Smooth muscle cell (in vitro differentiated cells): Measurements from ENCODE around the gene HAP1. TPM values are rescaled to one million over a fixed set of nuclear protein-coding genes. Genes with fewer than 3 reads are reported as not detected.

Experiments used
- DNase-seq: peaks from one replicate; lab custom pipeline; 2025; ENCODE audit not compliant: unreplicated experiment; lab: John Stamatoyannopoulos, UW
- H2AFZ ChIP-seq: fragments of 200-600 bp; sonication (generic); 2 replicates; pipeline ENCODE4 v1.6.0; 2016; ENCODE audit warnings: antibody characterized with exemption, low read depth, mild to moderate bottlenecking
- H3F3A ChIP-seq: fragments of 200-600 bp; sonication (generic); 2 replicates; pipeline ENCODE4 v1.6.0; 2017; ENCODE audit warnings: antibody characterized with exemption, low read depth
- H3K27ac ChIP-seq: fragments of 200-600 bp; sonication (generic); 2 replicates; pipeline ENCODE4 v1.5.1; 2016; ENCODE audit warnings: low read depth, mild to moderate bottlenecking
- H3K27me3 ChIP-seq: fragments of 200-600 bp; sonication (generic); 2 replicates; pipeline ENCODE4 v1.6.1; 2016; ENCODE audit warnings: low read depth, mild to moderate bottlenecking
- H3K36me3 ChIP-seq: fragments of 200-600 bp; sonication (generic); 2 replicates; pipeline ENCODE4 v1.5.1; 2016; ENCODE audit warnings: low read depth
- H3K4me1 ChIP-seq: fragments of 200-600 bp; sonication (generic); 2 replicates; pipeline ENCODE4 v1.5.1; 2016; ENCODE audit warnings: low read depth
- H3K4me2 ChIP-seq: fragments of 200-600 bp; sonication (generic); 2 replicates; pipeline ENCODE4 v1.6.0; 2016; ENCODE audit warnings: mild to moderate bottlenecking
- H3K4me3 ChIP-seq: fragments of 200-600 bp; sonication (generic); 2 replicates; pipeline ENCODE4 v1.5.1; 2016; ENCODE audit warnings: mild to moderate bottlenecking
- H3K79me2 ChIP-seq: fragments of 200-600 bp; sonication (generic); 2 replicates; pipeline ENCODE4 v1.6.0; 2016; ENCODE audit warnings: low read depth, mild to moderate bottlenecking
- H3K9ac ChIP-seq: fragments of 200-600 bp; sonication (generic); 2 replicates; pipeline ENCODE4 v1.6.0; 2016; ENCODE audit warnings: low read depth
- H3K9me3 ChIP-seq: fragments of 200-600 bp; sonication (generic); replicated peaks from 2 replicates; pipeline ENCODE4 v1.5.1; 2016; ENCODE audit warnings: low read depth
- H4K20me1 ChIP-seq: fragments of 200-600 bp; sonication (generic); 2 replicates; pipeline ENCODE4 v1.6.0; 2016; ENCODE audit warnings: low read depth
- CTCF ChIP-seq: fragments of 200-600 bp; sonication (generic); IDR thresholded peaks from 2 replicates; pipeline ENCODE4 v1.5.1; 2017; ENCODE audit warnings: borderline replicate concordance, mild to moderate bottlenecking, antibody characterized with exemption; ENCODE audit not compliant: insufficient read depth, poor library complexity, severe bottlenecking
- WGBS: methylation state at CpG from one replicate; pipeline ENCODE4 v1.1.7; 2016; ENCODE audit warnings: low lambda C conversion rate; 5-methylcytosine and 5-hydroxymethylcytosine counted together
- polyA plus RNA-seq: library from polyadenylated mRNA; unstranded; fragments of >200 nt; fragmentation: Nextera tagmentation; extraction: Ambion mirVana; gene quantifications from 2 replicates; pipeline ENCODE4 v1.2.1, GENCODE V29; 2016
- total RNA-seq: library from RNA; depleted of rRNA; stranded (reverse); fragments of >200 nt; gene quantifications from 2 replicates; pipeline ENCODE4 v1.2.3, GENCODE V29; 2014

The HAP1 gene
- total and polyA plus RNA-seq, 2 experiments from 2014 or later, result 0.36 to 0.73 TPM

DNA sequence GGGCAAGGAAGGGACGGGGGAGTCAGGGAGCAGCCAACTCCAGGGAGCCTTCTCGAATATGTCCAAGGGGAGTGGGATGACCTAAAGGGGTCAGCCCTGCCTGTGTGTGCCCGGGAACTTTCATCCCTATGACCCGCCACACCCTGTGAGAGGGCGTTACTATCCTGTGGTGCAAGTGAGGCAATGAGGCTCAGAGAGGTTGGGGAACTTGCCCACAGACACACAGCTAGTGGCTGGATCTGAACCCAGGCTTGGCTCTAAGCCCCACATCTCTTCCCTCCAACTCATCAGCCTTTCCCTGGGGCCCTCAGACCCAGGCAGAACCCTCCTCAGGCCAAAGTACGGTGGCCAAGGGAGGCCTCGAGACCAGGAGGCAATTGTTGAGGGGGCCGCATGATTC lies 28.9 kb upstream of the HAP1 start:
- no peak overlapping the region for H3K4me3 ChIP-seq
- no peak for TF ChIP-seq CTCF
- H3K9ac ChIP-seq, result no peak overlapping the region
- H3K4me2 ChIP-seq, result no peak overlapping the region
- H3K27ac ChIP-seq, result no peak overlapping the region
- no peaks in the 10 kb centered on the region for H3F3A ChIP-seq
- H3K4me1 ChIP-seq, result no peaks in the 10 kb centered on the region
- 98% methylated on average over 8 of the region's 8 CpGs for WGBS
- DNase-seq, result no peak
- H3K27me3 ChIP-seq, result no peaks in the 10 kb centered on the region
- H3K79me2 ChIP-seq, result no peaks in the 10 kb centered on the region
- H3K36me3 ChIP-seq, result peaks cover 17% of the 10 kb centered on the region
- H3K9me3 ChIP-seq, result no peaks in the 10 kb centered on the region
- no peak overlapping the region for H2AFZ ChIP-seq
- H4K20me1 ChIP-seq, result peaks cover 91% of the 10 kb centered on the region

DNA sequence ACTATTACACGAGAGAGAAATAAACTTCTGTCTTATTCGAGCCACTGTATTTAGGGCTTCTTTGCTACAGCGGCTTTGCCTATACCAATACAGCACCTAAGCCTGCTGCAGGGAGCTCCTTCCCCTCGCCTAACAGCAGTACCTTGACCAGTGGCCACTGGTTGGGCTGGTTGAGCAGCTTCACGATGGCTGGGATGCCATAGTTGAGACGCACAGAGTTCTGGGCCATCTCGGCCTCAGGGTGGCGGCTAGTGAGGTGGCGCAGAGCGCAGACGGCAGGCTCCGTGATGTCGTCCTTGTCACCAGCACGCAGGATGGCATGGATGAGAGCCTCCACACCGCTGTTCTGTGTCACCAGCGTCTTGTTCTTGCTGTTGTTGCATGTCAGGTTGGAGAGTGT lies 28.4 kb upstream of the HAP1 start:
- Histone ChIP-seq H4K20me1 (peaks cover 91% of the 10 kb centered on the region), H3K27ac (no peak overlapping the region), H3K4me1 (no peaks in the 10 kb centered on the region), H3F3A (no peaks in the 10 kb centered on the region), H3K4me2 (no peak overlapping the region), H3K9me3 (no peaks in the 10 kb centered on the region), H2AFZ (no peak overlapping the region), H3K9ac (no peak overlapping the region), H3K79me2 (no peaks in the 10 kb centered on the region), H3K36me3 (peaks cover 18% of the 10 kb centered on the region), H3K4me3 (no peak overlapping the region), H3K27me3 (no peaks in the 10 kb centered on the region)
- WGBS, result 94% methylated on average over 16 of the region's 16 CpGs
- TF ChIP-seq CTCF, result no peak
- DNase-seq, result no peak

DNA sequence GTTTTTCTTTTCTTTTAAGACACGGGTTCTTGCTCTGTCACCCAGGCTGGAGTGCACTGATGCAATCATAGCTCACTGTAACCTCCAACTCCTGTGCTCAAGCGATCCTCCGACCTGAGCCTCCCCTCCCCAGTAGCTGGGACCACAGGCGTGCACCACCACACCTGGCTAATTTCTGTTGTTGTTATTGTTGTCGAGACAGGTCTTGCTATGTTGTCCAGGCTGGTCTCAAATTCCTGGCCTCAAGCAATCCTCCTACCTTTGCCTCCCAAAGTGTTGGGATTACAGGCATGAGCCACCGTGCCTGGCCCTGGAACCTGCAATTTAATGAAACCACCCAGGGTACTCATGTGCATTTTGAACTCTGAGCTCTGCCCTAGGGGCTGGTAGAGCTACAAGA lies 27.9 kb upstream of the HAP1 start:
- H4K20me1 ChIP-seq, result peaks cover 91% of the 10 kb centered on the region
- H2AFZ ChIP-seq, result no peak overlapping the region
- H3K4me3 ChIP-seq, result no peak overlapping the region
- H3K36me3 ChIP-seq, result peaks cover 22% of the 10 kb centered on the region
- H3K27ac ChIP-seq, result no peak overlapping the region
- TF ChIP-seq CTCF, result no peak
- no peak for DNase-seq
- no peaks in the 10 kb centered on the region for H3K4me1 ChIP-seq
- H3K79me2 ChIP-seq, result no peaks in the 10 kb centered on the region
- H3K27me3 ChIP-seq, result no peaks in the 10 kb centered on the region
- H3K4me2 ChIP-seq, result no peak overlapping the region
- H3K9me3 ChIP-seq, result no peaks in the 10 kb centered on the region
- no peak overlapping the region for H3K9ac ChIP-seq
- H3F3A ChIP-seq, result no peaks in the 10 kb centered on the region
- WGBS, result 96% methylated on average over 6 of the region's 6 CpGs

DNA sequence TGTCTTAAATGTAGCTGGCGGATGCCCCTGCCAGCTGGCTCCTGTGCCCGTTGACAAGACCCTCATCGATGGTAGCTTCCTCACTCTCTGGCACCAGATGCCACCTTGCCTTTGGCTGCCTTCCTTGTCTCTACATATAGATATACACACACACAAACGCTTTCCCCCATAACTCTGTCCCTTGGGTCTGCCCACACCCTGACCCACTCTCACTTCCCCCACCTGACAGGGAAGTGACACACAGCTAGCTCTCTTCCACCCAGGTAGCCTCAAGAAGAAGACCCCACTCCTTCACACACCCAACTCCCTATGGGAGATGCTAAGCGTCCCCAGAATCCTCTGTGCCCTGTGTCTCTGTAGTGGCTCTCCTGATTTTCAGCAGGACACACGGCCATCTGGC lies 26.4 kb upstream of the HAP1 start:
- no peaks in the 10 kb centered on the region for H3K27me3 ChIP-seq

More for the DNA sequence above, 26.4 kb upstream of the HAP1 start:
- Histone ChIP-seq H3K4me1 (no peaks in the 10 kb centered on the region), H3K36me3 (peaks cover 25% of the 10 kb centered on the region), H3K9me3 (no peaks in the 10 kb centered on the region), H3K79me2 (no peaks in the 10 kb centered on the region), H3K4me2 (no peak overlapping the region), H3K9ac (no peak overlapping the region), H3K4me3 (no peak overlapping the region), H2AFZ (no peak overlapping the region), H4K20me1 (peaks cover 78% of the 10 kb centered on the region), H3F3A (peaks cover 4% of the 10 kb centered on the region), H3K27ac (no peak overlapping the region)
- WGBS, result 96% methylated on average over 6 of the region's 6 CpGs
- DNase-seq, result no peak
- no peak for TF ChIP-seq CTCF
